GM21786 (cell line): Measurements from ENCODE around the gene KLHL29.
"Not testable (repeated sequence)": the region's sequence is repeated elsewhere in the genome, so short reads cannot be mapped to it uniquely, and the experiment has no call there.

ENCODE experiments used
- ATAC-seq: cut with Tn5 transposase; IDR thresholded peaks from one replicate; pipeline ENCODE4 v1.9.1; 2021; ENCODE audit not compliant: unreplicated experiment

KLHL29 gene

DNA sequence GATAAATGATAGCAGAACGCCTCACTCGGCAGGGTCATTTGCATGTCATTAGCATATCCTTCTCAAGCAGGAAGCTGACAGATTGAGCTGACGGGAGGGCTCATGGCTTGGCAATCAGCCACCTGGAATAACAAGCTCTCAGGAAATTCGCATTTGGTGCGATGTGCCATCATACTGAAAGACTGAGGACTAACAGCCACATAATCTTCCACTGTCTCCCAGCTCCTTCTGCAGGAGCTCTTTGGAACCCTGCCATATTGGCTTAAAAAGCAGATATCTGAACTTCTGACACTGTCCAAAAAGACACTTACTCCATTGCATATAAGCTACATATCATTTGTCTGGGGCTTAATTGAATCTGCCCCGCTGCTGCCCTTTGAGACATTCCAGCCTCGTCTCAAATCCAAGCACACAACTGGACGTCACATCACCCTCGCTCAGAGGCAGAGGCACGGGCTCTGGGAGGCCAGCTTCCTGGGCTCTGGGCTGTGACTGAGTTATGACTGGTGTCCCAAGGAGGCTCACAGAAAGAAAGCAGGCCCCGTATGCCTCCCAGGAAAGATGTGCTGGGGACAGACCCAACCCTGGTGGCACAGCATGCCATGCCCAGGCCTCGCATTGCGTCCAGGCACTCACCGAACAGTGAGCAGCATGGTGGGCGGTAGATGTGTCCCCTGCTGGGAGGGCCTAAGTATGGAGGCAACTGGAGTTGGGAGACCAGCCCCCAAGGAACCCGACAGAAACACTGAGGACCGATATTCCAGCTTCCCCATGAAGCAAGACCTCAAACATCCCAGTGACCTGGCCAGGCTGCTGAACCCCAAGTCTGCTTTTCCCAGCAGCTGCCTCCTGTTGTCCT lies 314.0 kb downstream of the KLHL29 start:
- ATAC-seq: no peak

DNA sequence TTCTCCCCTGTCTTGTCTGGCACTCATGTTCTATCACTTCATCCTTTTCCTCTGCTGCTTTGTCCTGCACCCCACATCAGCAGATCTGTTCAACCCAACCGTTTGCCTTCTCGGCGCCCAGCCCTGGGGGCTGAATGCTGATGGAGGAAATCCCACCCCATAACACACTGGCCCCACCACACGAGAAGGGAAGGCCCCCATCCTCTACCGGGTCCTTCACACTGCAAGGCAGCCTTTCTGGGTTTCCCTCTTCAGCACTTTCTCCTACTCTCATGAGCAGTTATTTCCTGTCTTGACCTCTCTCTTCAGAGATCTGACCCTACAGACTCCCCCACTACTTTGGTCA lies 314.6 kb downstream of the KLHL29 start:
- no peak for ATAC-seq

DNA sequence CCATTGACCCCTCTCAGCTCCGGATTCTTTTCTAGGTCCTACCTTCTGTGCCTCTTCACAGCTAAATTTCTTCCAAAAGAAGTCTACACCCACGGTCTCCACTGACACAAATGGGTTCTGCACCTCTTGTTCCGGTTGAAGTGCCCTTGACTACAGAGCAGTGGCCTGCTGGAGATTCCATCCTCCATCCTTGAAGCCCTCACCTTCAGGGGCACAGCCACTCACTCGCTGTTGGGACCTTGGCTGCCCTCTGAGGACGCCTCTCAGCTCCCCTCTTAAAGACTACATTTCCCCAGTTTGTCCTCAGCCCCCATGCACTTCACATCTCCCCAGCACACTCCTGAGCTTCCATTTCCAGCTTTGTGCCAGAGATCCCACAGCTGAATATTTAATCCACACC lies 315.6 kb downstream of the KLHL29 start:
- ATAC-seq: no peak

DNA sequence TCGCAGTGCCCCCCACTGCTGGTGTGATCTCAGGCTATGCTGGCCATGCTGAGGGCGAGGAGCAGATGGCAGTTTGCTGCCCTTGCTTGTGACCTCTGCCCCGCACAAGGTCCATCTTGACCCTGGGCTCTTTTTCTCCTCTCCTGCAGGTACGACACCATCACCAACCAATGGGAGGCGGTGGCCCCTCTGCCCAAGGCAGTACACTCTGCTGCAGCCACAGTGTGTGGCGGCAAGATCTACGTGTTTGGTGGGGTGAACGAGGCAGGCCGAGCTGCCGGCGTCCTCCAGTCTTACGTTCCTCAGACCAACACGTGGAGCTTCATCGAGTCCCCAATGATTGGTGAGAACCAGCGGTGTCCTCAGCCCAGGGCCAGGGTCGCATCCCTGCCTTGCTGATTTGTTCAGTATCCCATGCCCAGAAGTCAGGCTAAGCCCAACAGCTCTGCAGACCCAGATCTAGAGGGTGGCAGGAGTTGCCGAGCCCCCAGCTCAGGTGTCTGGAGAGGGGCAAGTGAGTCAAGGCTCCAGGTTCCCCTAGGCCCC lies 318.1 kb downstream of the KLHL29 start:
- ATAC-seq: no peak

DNA sequence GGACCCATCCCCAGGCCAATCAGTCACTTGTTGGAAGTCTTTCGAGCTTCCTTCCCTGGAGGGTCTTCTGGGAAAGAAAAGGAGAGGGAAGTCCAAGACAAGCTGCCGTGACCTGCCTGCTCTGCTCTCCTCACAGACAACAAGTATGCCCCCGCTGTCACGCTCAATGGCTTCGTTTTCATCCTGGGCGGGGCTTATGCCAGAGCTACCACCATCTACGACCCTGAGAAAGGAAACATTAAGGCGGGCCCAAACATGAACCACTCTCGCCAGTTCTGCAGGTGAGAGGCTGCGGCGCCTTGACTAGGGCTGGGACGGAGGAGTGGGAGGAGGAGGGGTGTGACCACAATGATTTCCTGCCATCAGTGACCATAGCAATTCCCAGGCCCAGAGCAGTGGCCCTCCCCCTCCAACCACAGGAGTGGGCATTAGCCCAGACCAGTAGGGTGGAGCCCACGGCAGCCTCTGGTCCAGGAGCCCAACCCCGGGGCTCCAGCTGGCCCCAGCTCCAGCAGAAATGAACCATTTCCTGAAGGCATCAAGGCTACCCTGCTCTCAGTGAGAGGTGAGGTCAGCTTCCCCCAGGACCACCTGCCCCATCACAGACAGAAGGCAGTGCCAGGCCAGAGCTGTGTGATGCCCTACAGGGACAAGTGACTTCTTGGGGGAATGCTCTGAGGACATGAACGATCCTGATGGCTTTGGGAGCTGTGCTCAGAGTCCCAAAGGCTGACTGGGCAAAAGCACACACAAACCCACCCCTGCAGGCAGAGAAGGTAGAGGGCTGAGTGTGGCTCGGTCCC lies 318.8 kb downstream of the KLHL29 start:
- no peak for ATAC-seq

DNA sequence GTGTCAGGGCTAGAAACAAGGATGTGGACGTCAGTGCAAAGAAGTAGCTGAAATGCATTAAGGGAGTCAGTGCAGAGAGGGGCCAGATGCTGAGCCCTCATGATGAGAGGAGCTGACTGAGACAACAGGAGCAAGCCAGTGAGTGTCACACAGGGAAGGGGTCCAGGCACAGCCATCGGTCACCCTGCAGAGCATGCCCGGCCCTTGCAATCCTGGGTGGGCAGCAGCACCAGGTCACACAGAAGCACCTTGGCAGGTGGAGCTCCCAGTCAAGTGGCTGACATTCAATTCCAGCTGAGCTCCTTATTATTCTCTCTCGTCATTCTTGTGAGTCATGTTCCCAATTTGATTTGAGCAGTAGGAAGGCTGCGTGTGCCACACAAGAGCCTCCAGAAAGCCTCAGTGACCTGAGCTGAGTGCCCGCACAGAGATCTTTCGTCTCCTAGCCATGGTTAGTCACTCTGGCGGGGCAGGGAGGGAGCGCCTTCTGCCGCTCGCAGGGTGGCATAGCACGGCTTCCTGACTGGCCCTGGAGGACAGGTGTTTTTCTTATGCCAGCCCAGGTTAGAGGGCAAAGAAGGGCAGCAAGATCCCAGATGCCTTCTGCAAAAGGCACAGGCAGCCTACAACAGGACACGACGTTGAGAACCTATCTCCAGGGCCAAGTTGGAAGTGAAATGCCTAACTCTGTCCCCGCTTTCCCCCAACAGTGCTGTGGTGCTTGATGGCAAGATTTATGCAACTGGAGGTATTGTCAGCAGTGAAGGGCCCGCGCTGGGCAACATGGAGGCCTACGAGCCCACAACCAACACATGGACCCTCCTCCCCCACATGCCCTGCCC lies 321.0 kb downstream of the KLHL29 start:
- no peak for ATAC-seq

DNA sequence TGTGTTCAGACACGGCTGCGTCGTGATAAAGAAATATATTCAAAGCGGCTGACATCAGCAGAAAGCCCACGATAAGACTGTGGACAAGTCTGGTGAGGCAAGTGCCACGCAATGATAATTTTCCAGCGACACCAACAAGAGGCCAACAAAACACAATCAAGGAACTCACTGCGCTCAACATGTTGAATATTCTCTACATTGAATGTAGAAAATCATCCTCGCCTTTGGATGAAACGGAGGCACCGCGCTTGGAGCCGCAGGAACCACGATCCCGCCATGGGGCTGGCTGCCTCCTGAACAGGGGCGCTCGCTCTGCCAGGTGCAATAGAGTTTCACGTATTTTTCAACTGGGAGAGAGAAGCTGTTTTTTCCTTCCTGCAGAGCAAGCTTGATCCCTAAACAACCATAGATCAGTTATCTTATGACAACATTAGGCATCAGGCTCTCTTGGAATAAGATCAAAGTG lies 321.7 kb downstream of the KLHL29 start:
- ATAC-seq: no peak

DNA sequence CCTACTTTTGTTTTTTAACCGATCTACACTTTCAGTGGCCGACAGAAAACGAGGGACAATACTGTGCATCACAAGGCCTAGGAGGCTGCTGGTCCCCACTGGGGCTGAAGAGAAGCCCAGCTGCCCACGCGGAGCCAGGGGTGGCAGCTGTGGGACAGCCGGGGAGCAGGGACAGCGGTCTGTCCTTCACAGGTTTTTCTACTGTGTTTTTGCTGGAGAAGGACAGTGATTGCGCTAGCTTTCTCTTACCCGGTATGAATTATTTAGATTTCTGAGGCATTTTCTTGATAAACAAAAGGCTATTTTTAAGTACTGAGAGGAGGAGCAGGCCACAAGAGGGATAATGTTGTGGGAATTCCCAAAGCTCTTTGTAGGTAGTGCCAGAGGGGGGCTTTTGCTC lies 322.1 kb downstream of the KLHL29 start:
- ATAC-seq: no peak

DNA sequence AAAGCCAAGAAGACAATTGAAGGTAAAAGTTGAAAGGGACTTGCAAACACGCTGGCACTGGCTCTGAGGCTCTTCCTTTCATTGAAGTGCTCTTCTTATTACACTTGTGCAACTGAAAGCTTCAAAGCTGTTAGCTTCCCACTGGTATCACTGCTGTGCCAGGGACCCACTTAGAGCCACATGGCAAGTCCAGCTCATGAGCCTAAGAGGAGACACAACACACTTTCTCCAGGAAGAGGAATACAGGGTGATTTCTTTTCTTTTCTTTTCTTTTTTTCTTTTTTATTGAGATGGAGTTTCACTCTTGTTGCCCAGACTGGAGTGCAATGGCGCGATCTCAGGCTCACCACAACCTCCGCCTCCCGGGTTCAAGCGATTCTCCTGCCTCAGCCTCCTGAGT lies 323.8 kb downstream of the KLHL29 start:
- ATAC-seq: no peak

DNA sequence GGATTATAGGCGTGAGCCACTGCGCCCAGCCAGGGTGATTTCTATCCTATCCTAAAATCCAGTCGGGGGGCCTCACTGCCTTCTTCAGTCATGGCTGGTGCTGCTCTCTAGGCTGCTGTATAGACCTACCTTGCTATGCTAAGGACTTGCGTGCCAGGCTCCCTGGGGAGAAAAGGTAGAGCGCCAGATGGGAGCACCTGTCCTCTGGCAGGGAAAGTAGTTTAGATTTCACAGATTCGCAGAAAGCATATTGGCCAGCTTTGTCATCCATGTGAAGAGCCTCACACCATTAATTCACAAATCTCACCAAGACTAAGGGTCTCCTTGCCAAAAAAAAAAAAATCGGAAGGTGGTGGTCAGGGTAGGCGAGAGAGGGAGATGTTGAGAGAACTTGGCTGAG lies 324.3 kb downstream of the KLHL29 start:
- no peak for ATAC-seq

DNA sequence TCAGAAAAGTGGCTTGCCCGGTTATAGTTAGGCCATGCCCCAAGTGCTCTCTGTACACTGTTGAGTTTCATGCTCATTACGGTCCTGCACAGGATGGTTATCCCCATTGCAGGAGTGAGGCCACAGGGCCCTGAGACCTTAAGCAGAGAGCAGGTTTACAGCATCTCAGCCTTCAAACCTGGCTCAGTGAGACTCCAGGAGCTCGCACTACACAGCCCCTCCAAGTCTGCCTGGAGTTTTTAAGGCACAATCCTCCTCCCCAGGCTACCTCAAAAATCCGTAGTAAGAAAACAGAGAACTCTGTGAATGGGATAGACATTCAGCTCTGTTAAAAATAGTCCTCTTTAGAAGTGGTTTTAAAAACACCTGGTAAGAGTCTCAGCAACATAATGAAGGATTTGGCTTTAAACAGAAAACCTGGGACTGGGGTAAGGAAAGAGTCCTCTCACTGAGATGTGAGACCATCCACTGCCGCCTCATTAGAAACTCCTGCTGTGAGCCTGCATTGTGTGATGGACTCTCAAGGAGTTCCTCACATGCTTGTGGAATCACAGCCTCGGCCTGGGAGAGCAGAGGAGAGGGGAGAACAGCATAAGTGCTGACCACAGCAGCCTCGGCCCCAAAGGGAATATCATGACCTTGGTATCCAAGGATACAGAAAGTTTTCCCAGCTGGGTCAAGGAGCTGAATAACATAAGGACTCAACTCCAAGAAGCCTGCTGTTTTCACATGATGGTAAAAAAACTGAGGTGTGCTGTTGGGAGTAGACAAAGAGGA lies 327.2 kb downstream of the KLHL29 start:
- no peak for ATAC-seq

DNA sequence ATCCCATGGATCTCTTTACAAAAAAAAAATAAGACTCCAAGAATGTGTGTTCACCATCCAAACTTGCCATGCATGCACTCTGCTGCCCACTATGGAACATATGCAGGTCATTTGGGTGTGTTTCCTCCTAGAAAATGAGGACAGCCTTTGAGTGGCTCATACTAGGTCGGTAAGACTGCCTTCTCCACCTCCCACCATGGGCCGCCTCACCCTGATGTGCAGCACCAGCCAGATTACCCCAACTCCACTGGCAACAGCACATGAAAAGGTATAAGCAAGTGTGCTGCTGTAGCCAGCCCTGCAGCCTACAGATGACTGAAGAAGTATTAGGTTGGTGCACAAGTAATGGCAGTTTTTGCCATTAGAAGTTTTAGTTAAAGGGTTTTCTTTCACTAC lies 327.8 kb downstream of the KLHL29 start:
- ATAC-seq: no peak

DNA sequence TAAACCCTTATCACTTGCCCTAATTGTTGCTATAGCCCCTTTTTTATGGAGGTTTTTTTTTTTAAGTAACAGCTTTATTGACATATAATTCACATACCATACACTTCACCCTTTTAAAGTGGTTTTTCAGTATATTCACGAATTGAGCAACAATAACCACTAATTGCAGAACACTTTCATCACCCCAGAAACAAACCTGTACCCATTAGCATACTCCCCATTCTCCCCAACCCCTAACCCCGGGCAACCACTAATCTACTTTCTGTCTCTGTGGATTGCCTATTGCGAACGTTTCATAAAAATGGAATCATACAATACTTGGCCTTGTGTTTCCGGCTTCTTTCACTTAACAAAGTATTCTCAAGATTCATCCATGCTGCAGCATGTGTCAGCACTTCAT lies 328.4 kb downstream of the KLHL29 start:
- ATAC-seq: no peak

DNA sequence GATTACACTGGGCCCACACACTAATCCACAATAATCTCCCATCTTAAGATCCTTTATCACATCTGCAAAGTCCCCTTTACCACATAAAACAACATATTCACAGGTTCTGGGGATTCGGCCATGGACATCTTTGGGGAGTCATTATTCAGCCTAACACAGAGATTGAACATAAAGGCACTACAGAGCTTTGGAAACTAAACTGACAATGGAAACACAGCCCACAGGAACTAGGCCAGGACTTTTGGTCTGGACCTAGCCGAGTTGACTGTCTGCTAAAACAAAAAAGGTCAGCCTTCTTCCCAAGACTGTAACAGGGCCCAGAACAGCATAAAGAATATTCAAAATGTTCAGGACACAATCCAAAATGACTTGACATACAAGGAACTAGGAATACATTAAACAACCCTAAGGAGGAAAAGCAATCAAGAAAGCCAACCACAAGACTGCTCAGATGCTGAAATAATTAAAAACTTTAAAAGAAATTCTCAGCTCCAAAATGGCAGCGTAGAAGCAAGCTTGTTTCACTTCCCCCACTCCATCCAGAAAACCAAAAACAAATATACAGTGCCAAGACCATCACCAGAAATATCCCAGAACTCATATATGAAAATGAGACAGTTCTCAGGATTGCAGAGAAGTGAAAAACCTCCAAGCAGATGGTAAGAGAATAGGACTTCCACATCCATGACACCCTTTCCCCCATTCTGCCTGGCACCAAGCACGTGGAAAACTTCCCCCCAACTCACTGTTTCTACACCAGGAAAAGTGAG lies 334.1 kb downstream of the KLHL29 start:
- ATAC-seq: no peak

DNA sequence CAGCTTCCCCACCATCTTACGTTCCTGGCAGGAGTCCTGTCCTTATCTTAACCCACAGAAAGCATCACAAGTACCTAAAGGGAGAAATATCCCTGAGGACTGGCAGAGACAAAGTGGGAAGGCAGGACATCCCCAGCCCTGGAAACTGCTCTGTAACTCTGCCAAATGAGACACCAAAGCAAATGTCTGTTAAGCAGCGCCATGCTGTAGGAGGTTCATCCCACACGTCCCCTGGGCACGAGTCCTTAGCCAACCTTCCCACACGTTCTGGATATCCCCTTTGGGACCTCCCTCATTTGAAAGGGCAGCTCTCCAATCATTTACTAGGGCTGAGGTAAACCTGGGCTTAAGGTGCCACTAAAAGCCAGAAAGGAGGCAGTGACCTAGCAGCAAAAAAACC lies 334.7 kb downstream of the KLHL29 start:
- ATAC-seq: no peak

DNA sequence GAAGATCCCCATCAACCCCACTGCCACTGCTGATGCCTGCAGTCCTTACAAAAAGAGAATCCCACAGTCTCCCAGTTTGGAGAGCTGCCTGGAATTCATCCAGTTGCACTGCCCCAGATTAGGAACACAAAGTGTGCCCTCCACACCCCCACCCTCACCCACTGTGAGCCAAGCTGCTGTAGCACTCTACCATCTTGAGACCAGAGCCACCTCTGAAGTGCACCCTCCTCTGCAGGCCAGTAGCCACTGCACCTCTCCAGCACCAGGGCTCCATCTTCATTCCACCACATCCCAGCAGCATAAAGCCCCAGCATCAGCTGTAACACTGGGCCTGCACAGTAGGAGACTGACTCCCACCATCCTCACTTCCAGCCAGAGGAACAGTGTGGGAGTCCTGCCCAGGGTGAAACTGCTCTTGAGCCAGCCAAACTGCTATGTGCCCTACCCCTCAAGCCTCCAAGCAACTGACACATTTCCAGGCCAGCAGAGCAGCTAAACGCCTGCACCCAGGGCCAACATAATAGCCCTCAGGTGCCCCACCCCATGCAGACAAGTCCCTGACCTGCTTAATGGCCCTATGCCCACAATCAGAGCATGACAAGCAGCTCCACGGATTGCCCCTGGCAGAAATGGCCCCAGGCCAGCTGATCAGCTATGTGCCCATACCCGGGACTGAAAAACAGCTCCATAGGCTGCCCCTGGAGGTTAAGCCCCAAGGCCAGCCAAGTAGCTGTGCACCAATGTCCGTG lies 335.9 kb downstream of the KLHL29 start:
- no peak for ATAC-seq

DNA sequence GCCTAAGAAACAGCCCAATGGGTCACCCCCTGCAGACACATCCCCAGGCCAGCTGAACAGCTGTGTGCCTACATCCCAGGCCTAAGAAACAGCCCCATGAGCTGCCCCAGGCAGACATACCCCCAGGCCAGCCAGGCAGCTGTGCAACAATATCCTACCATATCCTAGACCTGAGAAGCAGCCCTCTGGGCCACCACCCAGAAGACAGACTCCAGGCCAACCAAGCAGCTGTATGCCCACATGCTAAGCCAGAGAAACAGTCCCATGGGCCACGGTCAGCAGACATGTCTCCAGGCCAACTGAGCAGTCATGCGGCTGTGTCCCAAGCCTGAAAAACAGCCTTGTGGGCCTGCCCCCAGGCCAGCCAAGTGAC lies 336.5 kb downstream of the KLHL29 start:
- no peak for ATAC-seq

DNA sequence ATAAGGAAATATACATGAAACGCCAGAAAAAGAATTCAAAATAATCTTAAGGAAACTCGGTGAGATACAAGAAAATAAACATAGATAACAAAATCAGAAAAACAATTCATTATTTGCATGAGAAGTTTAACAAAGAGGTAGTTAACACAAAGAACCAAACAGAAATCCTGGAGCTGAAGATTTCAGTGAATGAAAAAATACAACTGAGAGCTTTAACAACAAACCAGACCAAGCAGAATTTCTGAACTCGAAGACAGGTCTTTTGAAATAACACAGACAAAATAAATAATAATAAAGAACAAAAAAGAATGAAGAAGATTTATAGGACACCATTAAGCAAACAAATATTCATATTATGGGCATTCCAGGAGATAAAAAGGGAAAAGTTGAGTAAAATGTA lies 337.3 kb downstream of the KLHL29 start:
- ATAC-seq: no peak

DNA sequence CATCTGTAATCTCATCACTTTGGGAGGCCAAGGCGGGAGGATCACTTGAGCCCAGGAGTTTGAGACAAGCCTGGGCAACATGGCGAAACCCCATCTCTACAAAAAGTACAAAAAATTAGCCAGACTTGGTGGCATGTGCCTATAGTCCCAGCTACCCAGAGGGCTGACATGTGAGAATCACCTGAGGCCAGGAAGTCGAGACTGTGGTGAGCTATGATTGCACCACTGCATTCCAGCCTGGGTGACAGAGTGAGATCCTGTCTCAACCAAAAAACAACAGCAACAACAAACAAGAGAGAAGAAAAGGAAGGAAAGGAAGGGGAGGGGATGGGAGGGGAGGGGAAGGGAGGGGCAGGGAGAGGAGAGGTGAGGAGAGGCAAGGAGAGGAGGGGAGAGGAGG lies 338.1 kb downstream of the KLHL29 start:
- not testable (repeated sequence) for ATAC-seq
